A673 (cell line): Measurements from ENCODE around the gene RBFOX2.

Experiments
- EZH2 ChIP-seq: fragments of 200-600 bp; sonication (generic); IDR thresholded peaks from 2 replicates; pipeline ENCODE4 v1.6.1; 2017; ENCODE audit warnings: borderline replicate concordance, low read depth, mild to moderate bottlenecking, mixed read lengths, antibody characterized with exemption, low read length; ENCODE audit not compliant: poor library complexity, severe bottlenecking
- TF ChIP-seq, protein P1 (sequence below): fragments of 300-800, 200-600 bp; sonication (generic); conservative IDR thresholded peaks from 2 replicates; pipeline ENCODE4 v1.5.1; 2017; ENCODE audit warnings: low read depth, mild to moderate bottlenecking, antibody characterized with exemption, low read length, moderate library complexity, mixed read lengths

DNA sequence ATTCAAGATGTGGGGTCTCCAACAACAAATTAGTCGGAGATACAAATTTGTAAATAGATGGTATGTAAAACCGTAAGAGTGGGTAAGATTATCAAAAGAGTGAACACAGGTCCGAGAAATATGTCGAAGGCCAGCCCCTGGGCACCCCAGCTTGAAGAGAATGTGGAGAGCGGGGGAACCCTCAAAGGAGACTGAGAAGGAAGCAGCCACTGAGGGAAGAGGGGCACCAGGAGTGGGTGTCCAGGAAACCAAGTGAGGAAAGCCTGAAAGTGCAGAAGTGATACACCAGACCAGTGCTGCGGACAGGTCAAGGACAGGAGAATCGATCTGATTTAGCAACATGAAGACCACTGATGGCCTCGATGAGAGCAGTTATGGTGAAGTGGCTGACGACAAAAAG, 296.5 kb downstream of the RBFOX2 start:
- TF ChIP-seq, protein P1, sequence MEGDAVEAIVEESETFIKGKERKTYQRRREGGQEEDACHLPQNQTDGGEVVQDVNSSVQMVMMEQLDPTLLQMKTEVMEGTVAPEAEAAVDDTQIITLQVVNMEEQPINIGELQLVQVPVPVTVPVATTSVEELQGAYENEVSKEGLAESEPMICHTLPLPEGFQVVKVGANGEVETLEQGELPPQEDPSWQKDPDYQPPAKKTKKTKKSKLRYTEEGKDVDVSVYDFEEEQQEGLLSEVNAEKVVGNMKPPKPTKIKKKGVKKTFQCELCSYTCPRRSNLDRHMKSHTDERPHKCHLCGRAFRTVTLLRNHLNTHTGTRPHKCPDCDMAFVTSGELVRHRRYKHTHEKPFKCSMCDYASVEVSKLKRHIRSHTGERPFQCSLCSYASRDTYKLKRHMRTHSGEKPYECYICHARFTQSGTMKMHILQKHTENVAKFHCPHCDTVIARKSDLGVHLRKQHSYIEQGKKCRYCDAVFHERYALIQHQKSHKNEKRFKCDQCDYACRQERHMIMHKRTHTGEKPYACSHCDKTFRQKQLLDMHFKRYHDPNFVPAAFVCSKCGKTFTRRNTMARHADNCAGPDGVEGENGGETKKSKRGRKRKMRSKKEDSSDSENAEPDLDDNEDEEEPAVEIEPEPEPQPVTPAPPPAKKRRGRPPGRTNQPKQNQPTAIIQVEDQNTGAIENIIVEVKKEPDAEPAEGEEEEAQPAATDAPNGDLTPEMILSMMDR, result no peak
- no peak for TF ChIP-seq EZH2
